HFFc6 (cell line): ENCODE data around the gene PPFIBP2. TPM values are rescaled to one million over a fixed set of nuclear protein-coding genes. Genes with fewer than 3 reads are reported as not detected.

Experiments
- DNase-seq: peaks from one replicate; pipeline ENCODE4 v3.0.0-alpha.2; 2018
- H3K27ac Mint-ChIP-seq: 2 replicates; pipeline ENCODE4 v1.8.0; 2020; ENCODE audit warnings: mild to moderate bottlenecking, mixed read lengths
- H3K27me3 Mint-ChIP-seq: 2 replicates; pipeline ENCODE4 v1.8.0; 2021; ENCODE audit warnings: mild to moderate bottlenecking, moderate library complexity, mixed read lengths; ENCODE audit not compliant: insufficient read depth
- H3K36me3 Mint-ChIP-seq: 2 replicates; pipeline ENCODE4 v1.8.0; 2021; ENCODE audit warnings: low read depth, mixed read lengths
- H3K4me1 Mint-ChIP-seq: 2 replicates; pipeline ENCODE4 v1.8.0; 2020; ENCODE audit warnings: low read depth, mixed read lengths
- H3K4me3 Mint-ChIP-seq: 2 replicates; pipeline ENCODE4 v1.8.0; 2020; ENCODE audit warnings: mild to moderate bottlenecking, moderate library complexity, mixed read lengths
- H3K9me3 Mint-ChIP-seq: 2 replicates; pipeline ENCODE4 v1.8.0; 2020; ENCODE audit warnings: mild to moderate bottlenecking, mixed read lengths
- CTCF ChIP-seq: fragments of 200-600 bp; sonication (generic); IDR thresholded peaks from 2 replicates; pipeline ENCODE4 v1.5.0; 2021; ENCODE audit warnings: antibody characterized with exemption, mild to moderate bottlenecking
- total RNA-seq, 6 experiments: library from RNA; stranded (reverse); fragmentation: NEBNext Ultra II Directional; extraction: Animal tissue kit (Norgen Biotek cat#: 25700); gene quantifications; 2 replicates in 1 of 6; 3 replicates in 5 of 6; pipeline ENCODE4 v1.2.3, GENCODE V29; 2021

The PPFIBP2 gene
- total RNA-seq, 6 experiments from 2014 or later: 6.0 to 8.5 (median 7.3) TPM

DNA sequence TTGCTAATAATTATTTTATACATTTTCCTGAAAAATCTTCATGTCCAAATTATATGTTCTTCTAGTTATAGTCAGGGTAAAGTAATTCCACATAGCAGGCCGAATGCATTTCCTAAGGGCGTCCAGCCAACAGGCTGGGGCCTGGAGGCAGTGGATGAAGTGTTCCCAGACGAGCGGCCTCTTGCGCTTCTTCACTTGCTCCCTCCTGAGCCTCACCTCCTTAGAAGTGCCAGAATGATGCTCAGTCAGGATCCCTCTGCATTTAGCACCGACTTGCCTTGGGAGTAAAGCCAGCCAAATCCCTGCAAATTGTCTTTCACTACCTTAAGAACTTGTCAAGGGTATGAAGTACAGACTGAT lies 27.0 kb upstream of the PPFIBP2 start:
- no peak for DNase-seq
- no peaks in the 10 kb centered on the region for H3K9me3 Mint-ChIP-seq
- H3K27ac Mint-ChIP-seq: no peak overlapping the region
- H3K4me1 Mint-ChIP-seq: peaks cover 19% of the 10 kb centered on the region
- TF ChIP-seq CTCF: no peak
- no peak overlapping the region for H3K4me3 Mint-ChIP-seq
- H3K27me3 Mint-ChIP-seq: peaks cover 4% of the 10 kb centered on the region; the same call in 1 of the 2 replicates
- no peaks in the 10 kb centered on the region for H3K36me3 Mint-ChIP-seq

GRCh38 chr11:7487360-7487759 lies 26.4 kb upstream of the PPFIBP2 start:
- H3K4me3 Mint-ChIP-seq: no peak overlapping the region
- H3K27me3 Mint-ChIP-seq: peaks cover 4% of the 10 kb centered on the region; the same call in 1 of the 2 replicates
- no peak for DNase-seq
- peaks cover 19% of the 10 kb centered on the region for H3K4me1 Mint-ChIP-seq
- TF ChIP-seq CTCF: no peak
- no peaks in the 10 kb centered on the region for H3K9me3 Mint-ChIP-seq
- H3K27ac Mint-ChIP-seq: no peak overlapping the region
- no peaks in the 10 kb centered on the region for H3K36me3 Mint-ChIP-seq

DNA sequence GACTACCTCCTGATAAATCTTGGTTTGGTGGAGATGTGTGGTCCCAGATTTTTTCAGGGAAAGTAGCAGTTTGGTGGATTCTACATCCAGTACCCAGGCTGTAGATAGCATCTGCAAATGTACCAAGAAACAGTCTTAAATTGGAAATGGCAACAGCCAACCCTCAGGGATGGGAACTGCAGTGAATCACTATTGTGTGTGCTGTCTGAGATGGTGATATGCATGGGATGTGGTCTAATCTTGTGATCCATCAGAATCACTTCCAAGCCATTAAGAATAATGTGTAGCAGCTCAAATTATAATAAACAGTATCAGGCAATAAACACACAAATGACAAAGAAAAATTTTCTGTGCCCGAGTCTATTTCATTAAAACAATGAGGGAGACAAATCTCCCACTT lies 25.1 kb upstream of the PPFIBP2 start:
- Mint-ChIP-seq H3K9me3 (no peaks in the 10 kb centered on the region), H3K36me3 (no peaks in the 10 kb centered on the region), H3K4me3 (no peak overlapping the region), H3K4me1 (peaks cover 19% of the 10 kb centered on the region), H3K27ac (no peak overlapping the region), H3K27me3 (peaks cover 4% of the 10 kb centered on the region; the same call in 1 of the 2 replicates)
- no peak for TF ChIP-seq CTCF
- DNase-seq: peak; percentile 6

DNA sequence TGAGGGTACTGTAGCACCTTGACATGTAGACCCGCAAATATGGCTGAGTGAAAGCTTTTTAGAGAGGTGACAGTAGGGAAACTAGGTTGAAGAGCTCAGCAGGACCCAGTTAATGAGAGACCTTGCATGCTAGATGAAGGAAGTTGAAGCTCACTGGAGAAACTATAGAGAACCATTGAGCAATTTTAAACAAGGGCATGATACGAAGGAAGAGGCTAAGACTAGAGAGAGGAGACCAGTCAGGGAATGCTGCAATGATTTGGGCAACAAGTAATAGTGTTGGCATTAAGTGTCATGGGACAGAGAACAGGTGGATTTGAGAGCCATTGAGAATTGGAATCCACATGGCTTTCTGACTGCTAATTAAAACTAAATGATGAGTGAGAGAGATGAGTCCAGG lies 24.4 kb upstream of the PPFIBP2 start:
- Mint-ChIP-seq H3K27ac (no peak overlapping the region), H3K27me3 (peaks cover 4% of the 10 kb centered on the region; the same call in 1 of the 2 replicates), H3K4me3 (no peak overlapping the region), H3K9me3 (no peaks in the 10 kb centered on the region), H3K4me1 (peaks cover 19% of the 10 kb centered on the region), H3K36me3 (no peaks in the 10 kb centered on the region)
- no peak for TF ChIP-seq CTCF
- DNase-seq: no peak

DNA sequence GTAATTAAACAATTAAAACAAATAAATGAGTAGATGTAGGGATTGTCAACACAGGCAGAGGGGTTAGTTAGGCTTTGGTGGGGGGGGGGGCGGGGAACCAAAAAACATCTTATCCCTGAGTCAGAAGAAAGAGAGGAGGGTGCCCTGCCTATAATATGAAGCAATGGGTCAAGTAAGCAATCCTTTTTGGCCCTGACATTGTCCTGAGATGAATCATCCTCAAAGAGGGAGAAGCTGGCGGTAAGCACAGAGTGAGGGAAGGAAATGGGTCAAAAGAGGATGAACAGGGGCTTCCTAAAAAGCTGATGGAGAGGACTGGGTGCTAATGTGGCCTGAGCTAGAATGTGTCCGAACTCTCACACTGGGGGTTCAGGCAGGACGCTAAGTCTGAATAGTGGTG lies 23.7 kb upstream of the PPFIBP2 start:
- peaks cover 19% of the 10 kb centered on the region for H3K4me1 Mint-ChIP-seq
- no peak for TF ChIP-seq CTCF
- no peaks in the 10 kb centered on the region for H3K36me3 Mint-ChIP-seq
- H3K4me3 Mint-ChIP-seq: no peak overlapping the region
- no peak overlapping the region for H3K27ac Mint-ChIP-seq
- peaks cover 4% of the 10 kb centered on the region for H3K27me3 Mint-ChIP-seq
- H3K9me3 Mint-ChIP-seq: no peaks in the 10 kb centered on the region
- DNase-seq: peak; percentile 32

DNA sequence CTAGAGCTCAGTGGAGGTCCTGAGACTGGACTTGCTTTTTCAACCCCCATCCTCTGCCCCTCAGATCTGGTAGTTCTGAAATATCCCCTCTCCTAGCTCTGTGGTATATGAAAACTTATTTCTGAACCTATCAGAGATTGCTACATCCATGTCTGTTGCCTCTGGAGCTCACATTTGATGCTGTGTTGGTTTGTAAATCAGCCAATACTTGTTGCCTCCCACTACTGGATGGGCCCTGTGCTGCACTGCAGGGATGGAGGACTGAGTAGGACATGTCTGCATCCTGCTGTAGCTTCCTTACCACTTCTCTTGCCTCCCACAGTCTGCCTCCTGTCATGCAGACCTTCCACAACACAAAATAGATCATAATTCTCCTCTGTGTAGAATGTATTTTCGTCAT lies 23.3 kb upstream of the PPFIBP2 start:
- Mint-ChIP-seq H3K4me1 (peaks cover 19% of the 10 kb centered on the region), H3K36me3 (no peaks in the 10 kb centered on the region), H3K4me3 (no peak overlapping the region), H3K27me3 (peaks cover 4% of the 10 kb centered on the region), H3K27ac (no peak overlapping the region), H3K9me3 (no peaks in the 10 kb centered on the region)
- DNase-seq: no peak
- no peak for TF ChIP-seq CTCF
